Hepatocyte (in vitro differentiated cells): Measurements from ENCODE around the gene CCDC136.

ENCODE experiments used
- CTCF ChIP-seq: fragments of 200-600 bp; sonication (generic); IDR thresholded peaks from 2 replicates; pipeline ENCODE4 v1.5.1; 2016; ENCODE audit warnings: antibody characterized with exemption, mild to moderate bottlenecking; ENCODE audit not compliant: poor library complexity
- EZH2 ChIP-seq: fragments of 200-600 bp; sonication (generic); IDR thresholded peaks from 2 replicates; pipeline ENCODE4 v1.6.1; 2016; ENCODE audit warnings: antibody characterized with exemption, mild to moderate bottlenecking, borderline replicate concordance

- no peak for TF ChIP-seq CTCF
- TF ChIP-seq EZH2: no peak
Observed at GRCh38 chr7:128763541-128763940, 28.2 kb upstream of the CCDC136 start.
